GM23338 (cell line): ENCODE results near the gene SGSM1.

Source experiments
- CREB1 ChIP-seq: fragments of 250-450 bp; sonication (Bioruptor Pico); IDR thresholded peaks from 2 replicates; pipeline ENCODE4 v1.5.0; 2020; ENCODE audit warnings: low read depth, mild to moderate bottlenecking, moderate library complexity
- CTCF ChIP-seq, 2 experiments: fragments of 200-600 bp in 1 of 2; sonication (generic) in 1 of 2; conservative IDR thresholded peaks; 2 replicates each; pipeline versions ENCODE4 v1.5.1 to v1.6.1; 2016 to 2017; ENCODE audit warnings: antibody characterized with exemption in 2 of 2, low read depth in 2 of 2, mild to moderate bottlenecking in 2 of 2, moderate library complexity in 1 of 2
- EZH2 ChIP-seq: fragments of 200-600 bp; sonication (generic); IDR thresholded peaks from one replicate; pipeline ENCODE4 v1.8.0; 2017; ENCODE audit warnings: antibody characterized with exemption, mild to moderate bottlenecking, low read depth; ENCODE audit not compliant: unreplicated experiment
- POLR2AphosphoS5 ChIP-seq: IDR thresholded peaks from 2 replicates; pipeline ENCODE4 v1.6.1; 2016; ENCODE audit warnings: antibody characterized with exemption, low read depth
- REST ChIP-seq: IDR thresholded peaks from one replicate; pipeline ENCODE4 v1.6.1; 2018; ENCODE audit warnings: antibody characterized with exemption; ENCODE audit not compliant: unreplicated experiment
- ZNF114 ChIP-seq: fragments of 250-450 bp; sonication (Bioruptor Pico); IDR thresholded peaks from 2 replicates; pipeline ENCODE4 v1.5.0; 2020; ENCODE audit warnings: mild to moderate bottlenecking, moderate library complexity

- TF ChIP-seq CTCF (conservative IDR thresholded peaks at IDR 0.05; ENCODE audit: low read depth in 2 of 2) = no peak
- no peak for TF ChIP-seq REST
- TF ChIP-seq EZH2 = no peak
- TF ChIP-seq ZNF114 = no peak
- TF ChIP-seq POLR2AphosphoS5 = no peak
- no peak for TF ChIP-seq CREB1 (CRISPR knock-in tag)
These were observed 24.4 kb downstream of the SGSM1 start for GRCh38 chr22:24830205-24830979.
